HG03103 (cell line): ENCODE data around the gene PBX3.

ENCODE experiments used
- ATAC-seq: cut with Tn5 transposase; IDR thresholded peaks from one replicate; pipeline ENCODE4 v1.9.1; 2021; ENCODE audit warnings: low read depth; ENCODE audit not compliant: unreplicated experiment

PBX3 gene

GRCh38 chr9:125897481-125897880, 150.3 kb downstream of the PBX3 start:
- ATAC-seq, result no peak

GRCh38 chr9:125902214-125902613, 155.0 kb downstream of the PBX3 start:
- ATAC-seq, result no peak

- ATAC-seq, result no peak
These were observed 155.8 kb downstream of the PBX3 start for GRCh38 chr9:125902831-125903512.

GRCh38 chr9:125904155-125904851, 157.1 kb downstream of the PBX3 start:
- no peak for ATAC-seq

- no peak for ATAC-seq
These were observed 159.0 kb downstream of the PBX3 start for GRCh38 chr9:125906144-125906543.

GRCh38 chr9:125906893-125907292, 159.7 kb downstream of the PBX3 start:
- no peak for ATAC-seq

- no peak for ATAC-seq
These were observed 161.0 kb downstream of the PBX3 start for GRCh38 chr9:125908136-125908535.

GRCh38 chr9:125908966-125909365, 161.8 kb downstream of the PBX3 start:
- no peak for ATAC-seq

- ATAC-seq, result no peak
These were observed 162.3 kb downstream of the PBX3 start for GRCh38 chr9:125909459-125909858.

- no peak for ATAC-seq
These were observed 163.1 kb downstream of the PBX3 start for GRCh38 chr9:125910286-125910685.

GRCh38 chr9:125911861-125912644, 164.9 kb downstream of the PBX3 start:
- no peak for ATAC-seq

- no peak for ATAC-seq
These were observed 165.5 kb downstream of the PBX3 start for GRCh38 chr9:125912667-125913066.

- ATAC-seq, result no peak
These were observed 166.4 kb downstream of the PBX3 start for GRCh38 chr9:125913551-125913950.

GRCh38 chr9:125914411-125914810, 167.2 kb downstream of the PBX3 start:
- no peak for ATAC-seq

GRCh38 chr9:125915606-125916005, 168.4 kb downstream of the PBX3 start:
- no peak for ATAC-seq

GRCh38 chr9:125919565-125919964, 172.4 kb downstream of the PBX3 start:
- ATAC-seq, result no peak

- no peak for ATAC-seq
These were observed 173.2 kb downstream of the PBX3 start for GRCh38 chr9:125920402-125920801.

- no peak for ATAC-seq
These were observed 175.7 kb downstream of the PBX3 start for GRCh38 chr9:125922854-125923253.

- ATAC-seq, result no peak
These were observed 177.2 kb downstream of the PBX3 start for GRCh38 chr9:125924351-125924750.

GRCh38 chr9:125926936-125927335, 179.8 kb downstream of the PBX3 start:
- ATAC-seq, result no peak

GRCh38 chr9:125929846-125930245, 182.7 kb downstream of the PBX3 start:
- ATAC-seq, result no peak
